Endothelial cell of umbilical vein (primary cell): ENCODE data around the gene VAPB. TPM values are rescaled to one million over a fixed set of nuclear protein-coding genes. Genes with fewer than 3 reads are reported as not detected.

ENCODE experiments used
- BruUV-seq: library from RNA; stranded (reverse); fragments of 400-500 nt; replicated peaks from 2 replicates; lab custom pipeline; 2021; lab: Mats Ljungman, UMichigan
- CTCF ChIA-PET: fragments of 300-600, 350-600 bp; sonication (Branson Sonifier 250); formaldehyde crosslinking; loops from one replicate; lab custom pipeline; 2021; ENCODE audit warnings: antibody characterized with exemption, inconsistent platforms; lab: Charles Lee
- POLR2A ChIA-PET: fragments of 300-600, 350-600 bp; sonication (Branson Sonifier 250); formaldehyde crosslinking; loops from one replicate; lab custom pipeline; 2021; ENCODE audit warnings: antibody characterized with exemption, inconsistent platforms; lab: Charles Lee
- DNase-seq: peaks from one replicate; pipeline ENCODE4 v3.0.0-alpha.2; 2011; ENCODE audit warnings: low read depth, low spot score
- FAIRE-seq: peaks from 2 replicates; lab custom pipeline; 2011; peaks lifted over from hg19 to GRCh38; lab: Jason Lieb, UNC
- H2AFZ ChIP-seq: 2 replicates; pipeline ENCODE4 v1.6.0; 2012; ENCODE audit warnings: low read depth, low read length, control low read depth, inconsistent platforms
- H3K27ac ChIP-seq: 2 replicates; pipeline ENCODE4 v1.5.1; 2011; ENCODE audit warnings: low read depth, mild to moderate bottlenecking, control low read depth, low read length, moderate library complexity; ENCODE audit not compliant: insufficient read depth
- H3K27me3 ChIP-seq, 2 experiments: 2 replicates each; pipeline versions ENCODE4 v1.6.0 to v1.6.1; 2011; ENCODE audit warnings: low read length in 2 of 2, mixed read lengths in 1 of 2; ENCODE audit not compliant: control insufficient read depth in 2 of 2, insufficient read depth in 2 of 2
- H3K36me3 ChIP-seq, 2 experiments: 2 replicates in 1 of 2; 3 replicates in 1 of 2; pipeline ENCODE4 v1.5.1; 2011; ENCODE audit warnings: low read length in 2 of 2, mild to moderate bottlenecking in 1 of 2, moderate library complexity in 1 of 2; ENCODE audit not compliant: control insufficient read depth in 2 of 2, insufficient read depth in 2 of 2; ENCODE audit errors: extremely low read depth in 1 of 2
- H3K4me1 ChIP-seq: 3 replicates; pipeline ENCODE4 v1.5.1; 2011; ENCODE audit warnings: mild to moderate bottlenecking, low read length; ENCODE audit not compliant: control insufficient read depth, insufficient read depth; ENCODE audit errors: extremely low read depth
- H3K4me2 ChIP-seq: 2 replicates; pipeline ENCODE4 v1.6.1; 2011; ENCODE audit warnings: low read length, control low read depth, mixed read lengths; ENCODE audit not compliant: insufficient read depth
- H3K4me3 ChIP-seq, 3 experiments: fragments of 200-600 bp in 1 of 3; sonication (generic), shearing (Covaris generic) in 1 of 3; replicated peaks in 1 of 3; 2 replicates each; pipeline ENCODE4 v1.5.1; 2011 to 2016; ENCODE audit warnings: control low read depth in 3 of 3, low read length in 3 of 3, mild to moderate bottlenecking in 2 of 3, inconsistent platforms in 1 of 3, low read depth in 1 of 3, moderate library complexity in 1 of 3; ENCODE audit not compliant: insufficient read depth in 1 of 3
- H3K79me2 ChIP-seq: 2 replicates; pipeline ENCODE4 v1.6.0; 2012; ENCODE audit warnings: low read length, inconsistent platforms; ENCODE audit not compliant: control insufficient read depth, insufficient read depth
- H3K9ac ChIP-seq: replicated peaks from 2 replicates; pipeline ENCODE3; 2011; ENCODE audit warnings: low read length, control low read depth; ENCODE audit not compliant: insufficient read depth; ENCODE audit errors: extremely low read depth
- H3K9me1 ChIP-seq: replicated peaks from 3 replicates; pipeline ENCODE4 v1.6.0; 2011; ENCODE audit warnings: mild to moderate bottlenecking, low read length; ENCODE audit not compliant: control insufficient read depth, insufficient read depth; ENCODE audit errors: extremely low read depth
- H3K9me3 ChIP-seq: replicated peaks from 2 replicates; pipeline ENCODE4 v1.5.1; 2012; ENCODE audit warnings: low read length, inconsistent platforms; ENCODE audit not compliant: control insufficient read depth, insufficient read depth
- H4K20me1 ChIP-seq: replicated peaks from 2 replicates; pipeline ENCODE3; 2011; ENCODE audit warnings: mild to moderate bottlenecking, low read length; ENCODE audit not compliant: control insufficient read depth, insufficient read depth; ENCODE audit errors: extremely low read depth
- EZH2 ChIP-seq: IDR thresholded peaks from 2 replicates; pipeline ENCODE4 v1.6.1; 2012; ENCODE audit warnings: borderline replicate concordance, low read depth, mild to moderate bottlenecking, moderate library complexity, low read length, inconsistent platforms; ENCODE audit not compliant: severe bottlenecking
- FOS ChIP-seq: IDR thresholded peaks from 2 replicates; pipeline ENCODE4 v1.6.1; 2011; ENCODE audit warnings: mild to moderate bottlenecking, low read length, moderate library complexity, borderline replicate concordance; ENCODE audit not compliant: insufficient read depth
- GATA2 ChIP-seq: IDR thresholded peaks from 2 replicates; pipeline ENCODE4 v1.7.0; 2011; ENCODE audit warnings: low read depth, mild to moderate bottlenecking, moderate library complexity, mixed read lengths, low read length; ENCODE audit not compliant: insufficient read length, insufficient read depth
- JUN ChIP-seq: IDR thresholded peaks from 2 replicates; pipeline ENCODE4 v1.6.1; 2011; ENCODE audit warnings: borderline replicate concordance, low read depth; ENCODE audit not compliant: insufficient read length, insufficient read depth
- MYC ChIP-seq: IDR thresholded peaks from one replicate; pipeline ENCODE4 v1.6.1; 2011; ENCODE audit warnings: mild to moderate bottlenecking, low read depth, low read length
- POLR2A ChIP-seq: IDR thresholded peaks from 2 replicates; pipeline ENCODE4 v1.6.1; 2012; ENCODE audit warnings: low read depth, mild to moderate bottlenecking, control low read depth, low read length
- POLR2AphosphoS5 ChIP-seq: IDR thresholded peaks from 2 replicates; pipeline ENCODE4 v1.6.1; 2012; ENCODE audit warnings: low read depth, mild to moderate bottlenecking, control low read depth, low read length, moderate library complexity; ENCODE audit not compliant: insufficient read depth
- dilution Hi-C: fragments of 300-500 bp; cut with MboI; formaldehyde crosslinking; loops from one replicate; pipeline ENCODE4 v1.15.0; 2019; ENCODE audit warnings: low sequenced_read_pairs; ENCODE audit not compliant: extremely low pct_ligation_motif_present
- intact Hi-C: fragments of 100-400 bp; cut with micrococcal nuclease; formaldehyde crosslinking; loops from one replicate; pipeline ENCODE4 v1.10.0; 2022
- polyA plus RNA-seq, 4 experiments: library from polyadenylated mRNA; depleted of rRNA in 3 of 4; stranded (reverse) in 3 of 4; unstranded in 1 of 4; fragments of >200 nt; gene quantifications; 2 replicates each; pipeline versions ENCODE4 v1.2.1 to v1.2.3, GENCODE V29; 2011 to 2012; ENCODE audit warnings: missing spikeins in 1 of 4
- total RNA-seq: library from RNA; stranded (reverse); gene quantifications from 2 replicates; pipeline ENCODE4 v1.2.3, GENCODE V29; 2021

VAPB gene
- total and polyA plus RNA-seq, 2 donors (not counting 3 experiments of a cell fraction or from before 2014, with no cell fraction given) = 17.9 to 48.9 TPM

DNA sequence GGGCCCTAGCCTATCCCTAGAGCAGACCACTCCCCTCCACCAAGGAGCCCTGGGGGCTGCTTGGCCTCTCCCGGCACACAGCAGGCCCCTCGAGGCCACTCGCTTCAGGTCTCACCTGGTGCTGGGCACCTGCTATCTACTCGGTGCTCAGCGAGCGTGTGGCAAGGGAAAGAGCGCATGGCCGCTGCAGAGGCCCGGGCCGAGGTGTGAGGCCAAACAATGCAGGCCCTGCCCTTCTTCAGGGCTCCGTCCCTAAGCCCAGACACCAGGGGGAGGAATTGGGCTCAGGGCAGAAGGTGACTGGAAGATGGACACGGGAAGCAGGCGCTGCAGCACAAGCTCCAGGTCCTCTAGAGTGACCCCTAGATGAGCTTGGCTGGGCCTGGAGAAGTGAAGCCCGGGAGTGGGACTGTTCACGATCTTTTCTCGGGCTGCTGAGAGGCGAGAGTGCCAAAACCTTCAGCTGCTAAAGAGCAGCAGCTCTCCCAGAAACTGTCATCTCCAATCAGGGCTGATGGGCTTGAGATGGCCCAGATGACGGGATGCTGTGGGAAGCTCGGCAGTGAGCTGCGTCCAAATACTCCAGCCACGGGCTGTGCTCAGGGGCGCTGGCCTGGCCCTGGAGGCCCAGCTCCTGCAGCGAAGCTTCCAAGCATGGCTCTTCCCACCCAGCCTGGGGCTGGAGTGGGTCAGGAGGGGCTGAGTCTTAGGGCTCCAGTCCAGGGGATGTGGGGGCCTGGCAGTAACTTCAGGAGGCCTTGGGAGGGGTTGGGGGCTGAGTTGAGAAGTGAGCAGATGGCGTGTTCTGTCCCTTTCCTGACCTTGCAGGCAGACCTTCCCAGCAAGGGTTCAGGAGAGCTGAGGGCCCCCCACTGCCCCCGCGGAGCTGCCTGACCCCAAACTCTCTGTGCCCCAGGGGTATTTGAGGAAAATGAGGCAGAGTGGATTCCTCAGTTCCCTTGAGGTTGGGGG is 82.5 kb downstream of the VAPB start:
- no peak for DNase-seq
- TF ChIP-seq POLR2AphosphoS5 (no peak), EZH2 (no peak), POLR2A (no peak), MYC (no peak), JUN (no peak), FOS (no peak), GATA2 (no peak)
- POLR2A ChIA-PET = no interaction called here
- CTCF ChIA-PET = interaction anchor here (1.2 to 1.5 kb wide), 2 partner anchors 9 to 399 kb away, joined by 3 to 8 read pairs; no protein-coding TSS in a partner anchor
- no peaks in the 10 kb centered on the region for H3K9me3 ChIP-seq
- H3K27ac ChIP-seq = no peak overlapping the region
- no peak overlapping the region for H2AFZ ChIP-seq
- no peak overlapping the region for H3K4me3 ChIP-seq
- H3K9me1 ChIP-seq = no peaks in the 10 kb centered on the region
- H4K20me1 ChIP-seq = no peaks in the 10 kb centered on the region
- no peaks in the 10 kb centered on the region for H3K27me3 ChIP-seq
- H3K9ac ChIP-seq = no peak overlapping the region
- intact Hi-C loops = no loop called here
- no peak for FAIRE-seq
- no peaks in the 10 kb centered on the region for H3K4me1 ChIP-seq
- no peaks in the 10 kb centered on the region for H3K36me3 ChIP-seq
- no peaks in the 10 kb centered on the region for H3K79me2 ChIP-seq
- BruUV-seq = no TSS peak
- no peak overlapping the region for H3K4me2 ChIP-seq
- dilution Hi-C loops = loop anchor here (25.0 kb wide), 1 partner anchor 234 kb away; the partner anchor contains the start of gene ANKRD60
